Prostate gland (tissue), 2 donors: ENCODE results near the gene TMEM92. TPM values are rescaled to one million over a fixed set of nuclear protein-coding genes. Genes with fewer than 3 reads are reported as not detected.

Experiments
- DNase-seq: peaks from one replicate; pipeline ENCODE4 v3.0.0-alpha.2; 2019; ENCODE audit warnings: low spot score
- H3K27ac ChIP-seq, 2 donors: fragments of 200-600 bp; sonication (generic); 2 replicates each; pipeline ENCODE4 v1.5.1; 2017 to 2019
- H3K27me3 ChIP-seq: fragments of 200-600 bp; sonication (generic); replicated peaks from 2 replicates; pipeline ENCODE4 v1.5.1; 2019; ENCODE audit not compliant: insufficient read depth
- H3K36me3 ChIP-seq, 2 donors: fragments of 200-600 bp; sonication (generic); 1 replicate in 1 of 2; 2 replicates in 1 of 2; pipeline versions ENCODE4 v1.5.1 to v1.8.1; 2017 to 2019
- H3K4me1 ChIP-seq: fragments of 200-600 bp; sonication (generic); replicated peaks from 2 replicates; pipeline ENCODE4 v1.5.1; 2019
- H3K4me3 ChIP-seq, 2 donors: fragments of 200-600 bp; sonication (generic); 2 replicates each; pipeline ENCODE4 v1.5.1; 2017 to 2019
- H3K9me3 ChIP-seq: fragments of 200-600 bp; sonication (generic); 2 replicates; pipeline ENCODE4 v1.5.1; 2017
- POLR2A ChIP-seq: fragments of 450-650 bp; IDR thresholded peaks from one replicate; pipeline ENCODE4 v1.6.1; 2016; ENCODE audit warnings: antibody characterized with exemption, mild to moderate bottlenecking
- POLR2AphosphoS5 ChIP-seq: sonication (generic); formaldehyde crosslinking; IDR thresholded peaks from one replicate; pipeline ENCODE4 v1.6.1; 2017; ENCODE audit warnings: antibody characterized with exemption
- WGBS: methylation state at CpG from one replicate; pipeline ENCODE4 v1.1.5; 2018; 5-methylcytosine and 5-hydroxymethylcytosine counted together
- intact Hi-C: fragments of 100-400 bp; cut with DNase I; formaldehyde crosslinking; loops from one replicate; pipeline ENCODE4 v1.14.2; 2022
- total RNA-seq, 2 donors: library from RNA; depleted of rRNA; stranded (reverse); fragments of >200 nt; gene quantifications; one replicate each; pipeline ENCODE4 v1.1.0, GENCODE V29; 2016
- TF ChIP-seq, protein P1 (sequence below), 4 experiments: fragments of 200-600 bp in 2 of 4; fragments of 450-650 bp in 2 of 4; sonication (generic) in 2 of 4; IDR thresholded peaks; 1 replicate in 3 of 4; 2 replicates in 1 of 4; pipeline ENCODE4 v1.5.1; 2016 to 2019; ENCODE audit warnings: antibody characterized with exemption in 4 of 4, mild to moderate bottlenecking in 2 of 4, moderate library complexity in 2 of 4

Gene TMEM92
- total RNA-seq, 2 donors from 2014 or later, result 0.91 to 0.96 TPM

DNA sequence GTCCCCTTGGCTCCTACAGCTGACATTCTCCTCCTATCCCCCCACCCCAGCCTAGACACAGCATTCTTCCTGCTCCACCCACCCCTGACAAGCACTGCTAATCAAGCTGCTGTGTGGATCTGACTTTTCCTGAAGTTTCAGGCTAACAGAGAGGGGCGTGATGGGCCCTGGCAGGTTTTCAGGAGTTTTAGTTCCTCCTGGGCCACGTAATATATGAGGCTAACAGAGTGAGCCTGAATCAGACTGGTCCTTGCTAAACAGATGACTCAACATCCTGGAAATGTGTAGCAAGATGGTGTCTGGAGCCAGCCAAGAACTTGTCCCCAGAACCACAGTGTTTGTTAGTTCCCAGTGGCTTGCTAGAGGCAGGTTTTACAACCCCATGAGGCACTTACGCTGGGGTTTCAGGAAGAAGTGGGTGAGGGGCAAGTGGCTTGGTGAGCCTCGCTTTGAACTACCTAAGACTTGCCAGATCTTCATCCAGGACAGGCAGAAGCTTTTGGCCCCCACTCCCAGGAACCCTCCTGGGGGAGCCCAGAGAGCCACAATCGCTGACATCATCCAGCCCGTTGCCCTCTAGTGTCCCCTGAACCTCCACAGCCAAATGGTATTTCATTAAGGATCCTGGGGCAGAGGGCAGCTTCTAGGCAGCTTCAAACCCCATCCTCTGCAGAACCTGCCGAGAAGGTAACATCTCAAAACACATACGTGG lies 15.9 kb downstream of the TMEM92 start:
- intact Hi-C loops, result loop anchor here (5.0 kb wide), 1 partner anchor 88 kb away; the partner anchor contains the start of gene COL1A1
- Histone ChIP-seq H3K4me3 (no peak overlapping the region), H3K36me3 (no peaks in the 10 kb centered on the region), H3K9me3 (no peaks in the 10 kb centered on the region), H3K27me3 (no peaks in the 10 kb centered on the region), H3K4me1 (no peaks in the 10 kb centered on the region), H3K27ac (peak overlapping the region; percentile 79 to 84)
- TF ChIP-seq POLR2AphosphoS5, result peak; percentile 97
- peak; percentile 38 for TF ChIP-seq POLR2A
- TF ChIP-seq, protein P1, sequence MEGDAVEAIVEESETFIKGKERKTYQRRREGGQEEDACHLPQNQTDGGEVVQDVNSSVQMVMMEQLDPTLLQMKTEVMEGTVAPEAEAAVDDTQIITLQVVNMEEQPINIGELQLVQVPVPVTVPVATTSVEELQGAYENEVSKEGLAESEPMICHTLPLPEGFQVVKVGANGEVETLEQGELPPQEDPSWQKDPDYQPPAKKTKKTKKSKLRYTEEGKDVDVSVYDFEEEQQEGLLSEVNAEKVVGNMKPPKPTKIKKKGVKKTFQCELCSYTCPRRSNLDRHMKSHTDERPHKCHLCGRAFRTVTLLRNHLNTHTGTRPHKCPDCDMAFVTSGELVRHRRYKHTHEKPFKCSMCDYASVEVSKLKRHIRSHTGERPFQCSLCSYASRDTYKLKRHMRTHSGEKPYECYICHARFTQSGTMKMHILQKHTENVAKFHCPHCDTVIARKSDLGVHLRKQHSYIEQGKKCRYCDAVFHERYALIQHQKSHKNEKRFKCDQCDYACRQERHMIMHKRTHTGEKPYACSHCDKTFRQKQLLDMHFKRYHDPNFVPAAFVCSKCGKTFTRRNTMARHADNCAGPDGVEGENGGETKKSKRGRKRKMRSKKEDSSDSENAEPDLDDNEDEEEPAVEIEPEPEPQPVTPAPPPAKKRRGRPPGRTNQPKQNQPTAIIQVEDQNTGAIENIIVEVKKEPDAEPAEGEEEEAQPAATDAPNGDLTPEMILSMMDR (IDR thresholded peaks at IDR 0.05), result peak in 1 of 4 experiments; percentile 10
- 36% methylated on average over 8 of the region's 8 CpGs for WGBS
- peak; percentile 88 for DNase-seq

DNA sequence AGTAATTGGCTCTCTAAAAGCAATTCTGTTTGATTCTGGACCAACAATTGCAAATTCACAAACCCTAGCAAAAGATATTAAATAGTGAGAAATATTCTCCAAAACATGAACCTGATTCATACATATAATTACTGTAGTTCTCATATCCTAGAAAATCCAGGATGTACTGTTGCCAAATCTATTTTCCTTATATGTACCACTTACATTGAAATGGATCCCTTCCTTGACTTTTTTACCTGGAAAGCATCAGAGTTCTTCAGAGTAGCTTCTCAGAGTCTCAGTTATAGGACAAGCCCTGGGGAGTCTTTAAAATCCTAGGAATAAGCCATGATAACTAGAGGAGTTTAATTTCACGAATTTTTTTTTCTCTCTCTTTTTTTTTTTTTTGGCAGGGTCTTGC lies 16.7 kb downstream of the TMEM92 start:
- TF ChIP-seq POLR2AphosphoS5 (no peak), POLR2A (no peak)
- TF ChIP-seq, protein P1 (IDR thresholded peaks at IDR 0.05), result no peak

DNA sequence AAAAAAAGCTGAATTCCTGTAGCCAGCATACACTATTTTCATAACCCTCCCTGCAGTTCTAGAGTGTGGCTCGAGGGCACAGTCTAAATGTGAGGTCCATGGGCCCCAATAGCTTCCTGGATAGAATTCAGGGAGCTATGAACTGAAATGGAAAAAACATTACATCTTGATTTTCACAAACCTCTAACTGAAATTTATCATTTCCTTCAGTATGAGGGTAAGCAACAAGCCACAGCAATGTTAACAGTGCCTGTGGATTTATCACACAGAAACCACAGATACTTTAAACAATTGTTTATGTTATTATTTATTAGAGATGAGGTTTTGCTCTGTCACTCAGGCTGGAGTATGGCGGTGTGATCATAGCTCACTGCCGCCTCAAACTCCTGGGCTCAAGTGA lies 18.2 kb downstream of the TMEM92 start:
- DNase-seq, result no peak
- intact Hi-C loops, result loop anchor here (5.0 kb wide), 1 partner anchor 90 kb away; the partner anchor contains the start of gene COL1A1
- 91% methylated on average over 3 of the region's 3 CpGs for WGBS
- H3K9me3 ChIP-seq, result no peaks in the 10 kb centered on the region
- H3K27ac ChIP-seq, result no peak overlapping the region
- TF ChIP-seq POLR2A, result no peak
- TF ChIP-seq, protein P1 (IDR thresholded peaks at IDR 0.05), result no peak
- no peak for TF ChIP-seq POLR2AphosphoS5
- no peaks in the 10 kb centered on the region for H3K27me3 ChIP-seq
- no peaks in the 10 kb centered on the region for H3K36me3 ChIP-seq
- H3K4me1 ChIP-seq, result no peaks in the 10 kb centered on the region
- no peak overlapping the region for H3K4me3 ChIP-seq

More for the DNA sequence above, 16.7 kb downstream of the TMEM92 start:
- Histone ChIP-seq H3K4me3 (no peak overlapping the region), H3K27ac (peak overlapping the region; percentile 79 to 84), H3K9me3 (no peaks in the 10 kb centered on the region), H3K4me1 (no peaks in the 10 kb centered on the region), H3K27me3 (no peaks in the 10 kb centered on the region), H3K36me3 (no peaks in the 10 kb centered on the region)
- DNase-seq, result no peak
- 61% methylated on average over 1 of the region's 1 CpG for WGBS
- intact Hi-C loops, result loop anchor here (5.0 kb wide), 1 partner anchor 89 kb away; the partner anchor contains the start of gene COL1A1

DNA sequence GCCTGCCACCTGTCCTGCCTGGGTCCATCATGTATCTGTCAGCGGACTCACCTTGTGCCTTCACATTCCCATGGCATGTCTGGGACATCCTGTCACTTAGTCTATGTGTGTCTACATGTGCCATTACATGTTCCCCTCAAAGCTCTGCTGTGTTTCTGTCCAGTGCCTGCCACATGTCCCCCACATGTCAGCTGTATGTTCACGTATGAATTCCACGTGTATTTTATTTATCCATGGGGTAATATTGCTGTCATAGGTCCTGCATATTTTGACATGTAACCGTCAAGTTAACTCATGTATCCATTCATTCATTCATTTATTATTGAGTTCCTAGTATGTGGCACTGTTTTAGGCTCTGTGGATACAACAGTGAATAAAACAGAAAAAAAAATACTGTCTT lies 20.8 kb downstream of the TMEM92 start:
- H3K4me3 ChIP-seq, result no peak overlapping the region
- H3K27me3 ChIP-seq, result no peaks in the 10 kb centered on the region
- intact Hi-C loops, result no loop called here
- WGBS, result 66% methylated on average over 4 of the region's 4 CpGs
- DNase-seq, result no peak
- TF ChIP-seq, protein P1 (IDR thresholded peaks at IDR 0.05), result no peak
- no peak for TF ChIP-seq POLR2AphosphoS5
- no peak for TF ChIP-seq POLR2A
- H3K27ac ChIP-seq, result no peak overlapping the region
- H3K4me1 ChIP-seq, result no peaks in the 10 kb centered on the region
- H3K36me3 ChIP-seq, result no peaks in the 10 kb centered on the region
- no peaks in the 10 kb centered on the region for H3K9me3 ChIP-seq

DNA sequence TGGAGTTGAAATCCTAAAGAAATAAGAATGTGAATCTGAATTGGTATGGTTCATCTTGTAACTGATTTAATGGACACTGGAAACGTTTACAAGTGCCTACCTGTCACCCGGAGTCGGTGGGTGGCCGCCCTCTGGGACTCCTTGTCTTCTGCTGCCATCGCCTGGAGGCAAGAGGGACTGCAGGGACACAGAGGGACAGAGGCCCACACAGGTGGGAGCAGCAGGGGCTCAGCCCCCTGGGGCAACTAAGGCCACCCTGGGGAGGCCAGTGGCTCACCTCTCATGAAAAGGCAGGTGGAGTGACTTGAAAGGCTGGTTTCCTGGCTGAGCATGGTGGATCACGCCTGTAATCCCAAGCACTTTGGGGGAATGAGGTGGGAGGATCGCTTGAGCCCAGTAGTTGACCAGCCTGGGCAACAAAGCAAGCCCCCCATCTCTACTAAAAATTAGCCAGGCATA lies 23.2 kb downstream of the TMEM92 start:
- Histone ChIP-seq H3K4me1 (no peaks in the 10 kb centered on the region), H3K9me3 (no peaks in the 10 kb centered on the region), H3K4me3 (no peak overlapping the region), H3K36me3 (no peaks in the 10 kb centered on the region), H3K27ac (no peak overlapping the region), H3K27me3 (no peaks in the 10 kb centered on the region)
- DNase-seq, result peak; percentile 81
- 21% methylated on average over 7 of the region's 7 CpGs for WGBS
- intact Hi-C loops, result loop anchor here (1.0 to 2.0 kb wide), 2 partner anchors 24 to 203 kb away; partner anchors contain the start of gene PDK2
- peak; percentile 58 for TF ChIP-seq POLR2AphosphoS5
- TF ChIP-seq, protein P1 (IDR thresholded peaks at IDR 0.05), result peak; percentile 78 to 98 (median 92)
- no peak for TF ChIP-seq POLR2A
